ENCODE data around the gene SCN9A.
"Not testable (repeated sequence)": the region's sequence is repeated elsewhere in the genome, so short reads cannot be mapped to it uniquely, and the experiment has no call there.

Gene SCN9A

DNA sequence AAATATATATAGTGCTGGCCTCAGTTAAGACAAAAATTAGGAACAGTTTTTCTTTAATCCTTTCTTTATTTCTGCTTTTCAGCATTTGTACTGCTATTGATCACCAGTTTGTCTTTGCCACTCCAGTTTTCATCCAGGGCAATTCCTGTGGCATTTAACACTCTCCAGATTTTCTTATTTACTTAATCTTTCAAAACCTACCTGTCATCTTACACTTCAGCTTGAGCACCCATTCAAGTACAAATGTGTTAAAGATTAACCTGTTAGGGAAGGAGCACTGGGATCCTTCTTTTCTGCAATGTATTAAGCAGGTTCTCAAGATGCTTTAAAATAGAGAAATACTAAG is 146.1 kb downstream of the SCN9A start:
- no peak overlapping the region for H3K9ac ChIP-seq (ENCODE audit: low read length in 2 of 2)
- no peak overlapping the region for H3K27ac ChIP-seq (ENCODE audit: low read length)

GRCh38 chr2:166224197-166224596 is 151.5 kb downstream of the SCN9A start:
- H3K27ac ChIP-seq (ENCODE audit: low read length) = no peak overlapping the region
- no peaks in the 10 kb centered on the region for H3K4me1 ChIP-seq (ENCODE audit: control insufficient read depth, insufficient read depth, low read length)
- H3K36me3 ChIP-seq (ENCODE audit: control insufficient read depth in 2 of 2, insufficient read depth in 2 of 2, low read length in 2 of 2) = no peaks in the 10 kb centered on the region
- no peak overlapping the region for H3K4me3 ChIP-seq (ENCODE audit: low read length in 2 of 2)
- H3K27me3 ChIP-seq (ENCODE audit: control insufficient read depth in 1 of 2, insufficient read depth in 2 of 2, low read length in 2 of 2) = no peaks in the 10 kb centered on the region
- no peak overlapping the region for H3K9ac ChIP-seq (ENCODE audit: low read length in 2 of 2)
- no peaks in the 10 kb centered on the region for H3K9me3 ChIP-seq (ENCODE audit: control insufficient read depth in 2 of 2, low read length in 2 of 2)

More for the DNA sequence above, 146.1 kb downstream of the SCN9A start:
- no peak overlapping the region for H3K4me3 ChIP-seq (ENCODE audit: low read length in 2 of 2)
- H3K27me3 ChIP-seq (ENCODE audit: control insufficient read depth in 1 of 2, insufficient read depth in 2 of 2, low read length in 2 of 2) = no peaks in the 10 kb centered on the region
- H3K9me3 ChIP-seq (ENCODE audit: control insufficient read depth in 2 of 2, low read length in 2 of 2) = no peaks in the 10 kb centered on the region
- H3K4me1 ChIP-seq (ENCODE audit: control insufficient read depth, insufficient read depth, low read length) = no peaks in the 10 kb centered on the region
- no peaks in the 10 kb centered on the region for H3K36me3 ChIP-seq (ENCODE audit: control insufficient read depth in 2 of 2, insufficient read depth in 2 of 2, low read length in 2 of 2)

DNA sequence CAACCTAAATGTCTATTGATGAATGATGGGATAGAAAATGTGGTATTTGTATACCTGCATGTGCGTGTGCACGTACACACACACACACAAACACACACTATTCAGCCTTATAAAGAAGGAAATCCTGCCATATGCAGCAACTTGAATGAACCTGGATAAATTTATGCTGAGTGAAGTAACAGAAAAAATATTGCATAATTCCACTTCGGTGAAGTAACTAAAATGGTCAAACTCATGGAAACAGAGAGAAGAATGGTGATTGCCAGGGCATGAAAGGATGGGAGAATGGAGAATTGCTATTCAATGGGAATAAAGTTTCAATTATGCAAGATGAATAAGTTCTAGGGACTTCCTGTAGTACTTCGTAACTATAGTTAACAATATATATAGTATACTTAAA is 152.4 kb downstream of the SCN9A start:
- Histone ChIP-seq H3K27ac (ENCODE audit: low read length) (no peak overlapping the region), H3K9me3 (ENCODE audit: control insufficient read depth in 2 of 2, low read length in 2 of 2) (no peaks in the 10 kb centered on the region), H3K27me3 (ENCODE audit: control insufficient read depth in 1 of 2, insufficient read depth in 2 of 2, low read length in 2 of 2) (no peaks in the 10 kb centered on the region), H3K4me1 (ENCODE audit: control insufficient read depth, insufficient read depth, low read length) (no peaks in the 10 kb centered on the region), H3K36me3 (ENCODE audit: control insufficient read depth in 2 of 2, insufficient read depth in 2 of 2, low read length in 2 of 2) (no peaks in the 10 kb centered on the region), H3K4me3 (ENCODE audit: low read length in 2 of 2) (no peak overlapping the region), H3K9ac (ENCODE audit: low read length in 2 of 2) (no peak overlapping the region)

GRCh38 chr2:166211079-166211478 is 164.7 kb downstream of the SCN9A start:
- Histone ChIP-seq H3K36me3 (ENCODE audit: control insufficient read depth in 2 of 2, insufficient read depth in 2 of 2, low read length in 2 of 2) (no peaks in the 10 kb centered on the region), H3K27me3 (ENCODE audit: control insufficient read depth in 1 of 2, insufficient read depth in 2 of 2, low read length in 2 of 2) (no peaks in the 10 kb centered on the region), H3K9ac (ENCODE audit: low read length in 2 of 2) (no peak overlapping the region), H3K27ac (ENCODE audit: low read length) (no peak overlapping the region), H3K9me3 (ENCODE audit: control insufficient read depth in 2 of 2, low read length in 2 of 2) (peaks cover 0 to 9% of the 10 kb centered on the region in 2 donors), H3K4me1 (ENCODE audit: control insufficient read depth, insufficient read depth, low read length) (no peaks in the 10 kb centered on the region), H3K4me3 (ENCODE audit: low read length in 2 of 2) (no peak overlapping the region)

DNA sequence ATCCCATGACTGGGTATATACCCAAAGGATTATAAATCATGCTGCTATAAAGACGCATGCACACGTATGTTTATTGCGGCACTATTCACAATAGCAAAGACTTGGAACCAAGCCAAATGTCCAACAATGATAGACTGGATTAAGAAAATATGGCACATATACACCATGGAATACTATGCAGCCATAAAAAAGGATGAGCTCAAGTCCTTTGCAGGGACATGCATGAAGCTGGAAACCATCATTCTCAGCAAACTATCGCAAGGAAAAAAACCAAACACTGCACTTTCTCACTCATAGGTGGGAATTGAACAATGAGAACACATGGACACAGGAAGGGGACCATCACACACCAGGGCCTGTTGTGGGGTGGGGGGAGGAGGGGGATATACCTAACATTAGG is 165.8 kb downstream of the SCN9A start:
- not testable (repeated sequence) for H3K9me3 ChIP-seq (ENCODE audit: control insufficient read depth in 2 of 2, low read length in 2 of 2); H3K4me1 ChIP-seq (ENCODE audit: control insufficient read depth, insufficient read depth, low read length); H3K36me3 ChIP-seq (ENCODE audit: control insufficient read depth in 2 of 2, insufficient read depth in 2 of 2, low read length in 2 of 2); H3K27me3 ChIP-seq (ENCODE audit: control insufficient read depth in 1 of 2, insufficient read depth in 2 of 2, low read length in 2 of 2); H3K27ac ChIP-seq (ENCODE audit: low read length); H3K9ac ChIP-seq (ENCODE audit: low read length in 2 of 2); H3K4me3 ChIP-seq (ENCODE audit: low read length in 2 of 2)

DNA sequence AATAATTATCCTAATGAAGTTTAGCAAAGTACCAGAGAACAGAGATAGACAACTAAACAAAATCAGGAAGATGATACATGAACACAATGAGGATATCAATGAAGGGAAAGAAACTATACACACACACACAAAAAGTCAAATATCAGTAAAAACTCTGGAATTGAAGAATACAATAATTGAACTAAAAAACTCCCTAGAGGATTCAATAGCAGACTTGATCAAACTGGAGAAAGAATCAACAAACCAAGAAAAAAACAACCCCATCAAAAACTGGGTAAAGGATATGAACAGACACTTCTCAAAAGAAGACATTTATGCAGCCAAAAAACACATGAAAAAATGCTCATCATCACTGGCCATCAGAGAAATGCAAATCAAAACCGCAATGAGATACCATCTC is 166.4 kb downstream of the SCN9A start:
- not testable (repeated sequence) for H3K9ac ChIP-seq (ENCODE audit: low read length in 2 of 2); H3K36me3 ChIP-seq (ENCODE audit: control insufficient read depth in 2 of 2, insufficient read depth in 2 of 2, low read length in 2 of 2); H3K9me3 ChIP-seq (ENCODE audit: control insufficient read depth in 2 of 2, low read length in 2 of 2); H3K4me3 ChIP-seq (ENCODE audit: low read length in 2 of 2); H3K4me1 ChIP-seq (ENCODE audit: control insufficient read depth, insufficient read depth, low read length); H3K27ac ChIP-seq (ENCODE audit: low read length); H3K27me3 ChIP-seq (ENCODE audit: control insufficient read depth in 1 of 2, insufficient read depth in 2 of 2, low read length in 2 of 2)

DNA sequence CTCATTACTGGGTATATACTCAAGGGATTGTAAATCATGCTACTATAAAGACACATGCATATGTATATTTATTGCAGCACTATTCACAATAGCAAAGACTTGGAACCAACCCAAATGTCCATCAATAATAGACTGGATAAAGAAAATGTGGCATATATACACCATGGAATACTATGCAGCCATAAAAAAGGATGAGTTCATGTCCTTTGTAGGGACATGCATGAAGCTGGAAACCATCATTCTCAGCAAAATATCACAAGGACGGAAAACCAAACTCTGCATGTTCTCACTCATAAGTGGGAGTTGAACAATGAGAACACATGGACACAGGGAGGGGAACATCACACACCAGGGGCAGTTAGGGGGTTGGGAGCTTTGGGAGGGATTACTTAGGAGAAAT is 169.6 kb downstream of the SCN9A start:
- H3K4me3 ChIP-seq (ENCODE audit: low read length in 2 of 2); H3K27ac ChIP-seq (ENCODE audit: low read length); H3K36me3 ChIP-seq (ENCODE audit: control insufficient read depth in 2 of 2, insufficient read depth in 2 of 2, low read length in 2 of 2); H3K4me1 ChIP-seq (ENCODE audit: control insufficient read depth, insufficient read depth, low read length); H3K9ac ChIP-seq (ENCODE audit: low read length in 2 of 2); H3K27me3 ChIP-seq (ENCODE audit: control insufficient read depth in 1 of 2, insufficient read depth in 2 of 2, low read length in 2 of 2); H3K9me3 ChIP-seq (ENCODE audit: control insufficient read depth in 2 of 2, low read length in 2 of 2): not testable (repeated sequence)

DNA sequence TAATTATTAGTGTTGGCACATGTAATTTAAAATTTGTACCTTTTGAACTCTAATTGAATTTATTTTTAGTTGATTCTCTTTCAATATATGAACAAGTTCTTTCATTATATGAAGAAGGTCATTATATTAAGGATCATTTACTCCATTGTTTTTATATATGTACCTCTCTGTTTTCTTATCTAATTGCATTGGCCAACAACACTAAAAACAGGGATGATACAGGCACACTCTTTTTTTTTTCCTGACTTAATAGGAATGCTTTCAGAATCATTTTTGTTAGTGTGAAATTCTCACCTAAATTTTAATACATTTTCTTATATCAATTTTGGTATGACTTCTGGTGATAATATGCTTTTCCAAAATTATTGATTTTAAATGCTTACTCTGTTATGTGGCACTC is 173.0 kb downstream of the SCN9A start:
- H3K27me3 ChIP-seq (ENCODE audit: control insufficient read depth in 1 of 2, insufficient read depth in 2 of 2, low read length in 2 of 2) = no peaks in the 10 kb centered on the region
- H3K36me3 ChIP-seq (ENCODE audit: control insufficient read depth in 2 of 2, insufficient read depth in 2 of 2, low read length in 2 of 2) = no peaks in the 10 kb centered on the region
- no peak overlapping the region for H3K27ac ChIP-seq (ENCODE audit: low read length)
- H3K4me3 ChIP-seq (ENCODE audit: low read length in 2 of 2) = no peak overlapping the region
- H3K9ac ChIP-seq (ENCODE audit: low read length in 2 of 2) = no peak overlapping the region
- H3K4me1 ChIP-seq (ENCODE audit: control insufficient read depth, insufficient read depth, low read length) = no peaks in the 10 kb centered on the region
- no peaks in the 10 kb centered on the region for H3K9me3 ChIP-seq (ENCODE audit: control insufficient read depth in 2 of 2, low read length in 2 of 2)

DNA sequence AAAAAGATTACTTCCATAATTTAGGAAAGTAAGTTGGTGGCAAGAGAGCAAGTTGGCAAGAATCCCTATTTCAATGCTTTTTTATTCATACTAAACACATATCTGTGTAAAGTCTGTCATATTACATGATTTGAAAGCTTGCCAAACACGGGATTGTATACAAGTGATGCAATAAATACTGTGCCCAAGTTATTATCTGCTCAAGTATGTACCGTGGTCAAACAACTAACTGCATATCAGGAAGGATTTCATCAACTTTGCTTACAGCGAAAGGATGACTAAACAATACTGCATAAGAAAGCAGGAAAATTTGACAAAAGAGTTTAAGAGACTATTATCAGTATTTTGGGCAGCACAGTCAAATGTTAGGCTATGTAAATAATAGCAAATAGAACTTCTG is 178.3 kb downstream of the SCN9A start:
- Histone ChIP-seq H3K27ac (ENCODE audit: low read length) (no peak overlapping the region), H3K36me3 (ENCODE audit: control insufficient read depth in 2 of 2, insufficient read depth in 2 of 2, low read length in 2 of 2) (no peaks in the 10 kb centered on the region), H3K27me3 (ENCODE audit: control insufficient read depth in 1 of 2, insufficient read depth in 2 of 2, low read length in 2 of 2) (no peaks in the 10 kb centered on the region), H3K4me1 (ENCODE audit: control insufficient read depth, insufficient read depth, low read length) (no peaks in the 10 kb centered on the region), H3K9ac (ENCODE audit: low read length in 2 of 2) (no peak overlapping the region), H3K9me3 (ENCODE audit: control insufficient read depth in 2 of 2, low read length in 2 of 2) (no peaks in the 10 kb centered on the region), H3K4me3 (ENCODE audit: low read length in 2 of 2) (no peak overlapping the region)

DNA sequence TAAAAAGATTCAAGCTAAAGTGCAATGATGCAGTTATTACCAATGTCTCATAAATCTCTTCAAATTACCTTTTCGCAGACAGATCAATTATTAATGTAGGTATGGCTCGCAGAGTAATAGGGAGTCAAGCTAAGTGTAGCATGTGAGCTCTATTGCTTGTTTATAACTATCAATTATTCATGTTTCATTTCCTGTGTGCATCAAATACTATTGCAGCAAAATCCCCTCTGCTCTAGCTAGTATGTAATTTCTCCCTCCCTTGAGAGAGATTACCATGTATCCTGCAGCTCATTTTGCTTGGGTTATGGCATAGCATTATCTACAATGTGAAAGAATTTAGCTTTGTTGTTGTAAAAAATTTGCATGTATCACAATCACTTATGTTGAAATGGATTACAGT is 182.3 kb downstream of the SCN9A start:
- H3K27ac ChIP-seq (ENCODE audit: low read length) = no peak overlapping the region
- H3K9me3 ChIP-seq (ENCODE audit: control insufficient read depth in 2 of 2, low read length in 2 of 2) = no peaks in the 10 kb centered on the region
- H3K27me3 ChIP-seq (ENCODE audit: control insufficient read depth in 1 of 2, insufficient read depth in 2 of 2, low read length in 2 of 2) = no peaks in the 10 kb centered on the region
- H3K4me3 ChIP-seq (ENCODE audit: low read length in 2 of 2) = no peak overlapping the region
- H3K36me3 ChIP-seq (ENCODE audit: control insufficient read depth in 2 of 2, insufficient read depth in 2 of 2, low read length in 2 of 2) = no peaks in the 10 kb centered on the region
- H3K4me1 ChIP-seq (ENCODE audit: control insufficient read depth, insufficient read depth, low read length) = no peaks in the 10 kb centered on the region
- H3K9ac ChIP-seq (ENCODE audit: low read length in 2 of 2) = no peak overlapping the region

DNA sequence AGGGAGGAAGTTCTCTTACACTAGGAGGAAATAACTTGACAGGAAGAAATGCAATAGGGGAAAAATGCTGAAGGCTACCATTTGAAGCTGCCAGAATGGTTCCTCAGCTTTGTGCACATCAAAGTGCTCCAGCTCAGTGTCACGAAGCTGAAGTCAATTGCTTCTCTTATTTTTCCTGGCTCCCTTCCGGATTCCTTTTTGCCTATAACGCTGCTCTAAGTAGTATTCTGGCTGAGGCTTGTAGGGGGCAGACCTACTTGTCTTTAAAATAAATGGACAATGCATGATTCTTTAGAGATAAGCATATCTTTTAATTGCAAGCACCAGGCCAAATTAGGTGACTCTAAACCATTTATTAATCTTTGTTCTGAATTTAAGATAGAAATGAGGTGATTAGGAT is 187.7 kb downstream of the SCN9A start:
- H3K27me3 ChIP-seq (ENCODE audit: control insufficient read depth in 1 of 2, insufficient read depth in 2 of 2, low read length in 2 of 2) = no peaks in the 10 kb centered on the region
- H3K27ac ChIP-seq (ENCODE audit: low read length) = no peak overlapping the region
- H3K9ac ChIP-seq (ENCODE audit: low read length in 2 of 2) = no peak overlapping the region
- H3K9me3 ChIP-seq (ENCODE audit: control insufficient read depth in 2 of 2, low read length in 2 of 2) = no peaks in the 10 kb centered on the region
- no peaks in the 10 kb centered on the region for H3K36me3 ChIP-seq (ENCODE audit: control insufficient read depth in 2 of 2, insufficient read depth in 2 of 2, low read length in 2 of 2)
- no peak overlapping the region for H3K4me3 ChIP-seq (ENCODE audit: low read length in 2 of 2)
- H3K4me1 ChIP-seq (ENCODE audit: control insufficient read depth, insufficient read depth, low read length) = no peaks in the 10 kb centered on the region

- Histone ChIP-seq H3K4me1 (ENCODE audit: control insufficient read depth, insufficient read depth, low read length) (no peaks in the 10 kb centered on the region), H3K4me3 (ENCODE audit: low read length in 2 of 2) (no peak overlapping the region), H3K27ac (ENCODE audit: low read length) (no peak overlapping the region), H3K36me3 (ENCODE audit: control insufficient read depth in 2 of 2, insufficient read depth in 2 of 2, low read length in 2 of 2) (no peaks in the 10 kb centered on the region), H3K27me3 (ENCODE audit: control insufficient read depth in 1 of 2, insufficient read depth in 2 of 2, low read length in 2 of 2) (no peaks in the 10 kb centered on the region), H3K9me3 (ENCODE audit: control insufficient read depth in 2 of 2, low read length in 2 of 2) (no peaks in the 10 kb centered on the region), H3K9ac (ENCODE audit: low read length in 2 of 2) (no peak overlapping the region)
These were observed 191.0 kb downstream of the SCN9A start for GRCh38 chr2:166184789-166185188.

Data from stomach smooth muscle (tissue), 2 donors.